Endothelial cell of umbilical vein (primary cell): ENCODE data around the gene FTO. TPM values are rescaled to one million over a fixed set of nuclear protein-coding genes. Genes with fewer than 3 reads are reported as not detected.

Experiments used
- BruUV-seq: library from RNA; stranded (reverse); fragments of 400-500 nt; replicated peaks from 2 replicates; lab custom pipeline; 2021; lab: Mats Ljungman, UMichigan
- CTCF ChIA-PET: fragments of 300-600, 350-600 bp; sonication (Branson Sonifier 250); formaldehyde crosslinking; loops from one replicate; lab custom pipeline; 2021; ENCODE audit warnings: antibody characterized with exemption, inconsistent platforms; lab: Charles Lee
- POLR2A ChIA-PET: fragments of 300-600, 350-600 bp; sonication (Branson Sonifier 250); formaldehyde crosslinking; loops from one replicate; lab custom pipeline; 2021; ENCODE audit warnings: antibody characterized with exemption, inconsistent platforms; lab: Charles Lee
- DNase-seq: peaks from one replicate; pipeline ENCODE4 v3.0.0-alpha.2; 2011; ENCODE audit warnings: low read depth, low spot score
- FAIRE-seq: peaks from 2 replicates; lab custom pipeline; 2011; peaks lifted over from hg19 to GRCh38; lab: Jason Lieb, UNC
- H2AFZ ChIP-seq: 2 replicates; pipeline ENCODE4 v1.6.0; 2012; ENCODE audit warnings: low read depth, low read length, control low read depth, inconsistent platforms
- H3K27ac ChIP-seq: 2 replicates; pipeline ENCODE4 v1.5.1; 2011; ENCODE audit warnings: low read depth, mild to moderate bottlenecking, control low read depth, low read length, moderate library complexity; ENCODE audit not compliant: insufficient read depth
- H3K27me3 ChIP-seq, 2 experiments: 2 replicates each; pipeline versions ENCODE4 v1.6.0 to v1.6.1; 2011; ENCODE audit warnings: low read length in 2 of 2, mixed read lengths in 1 of 2; ENCODE audit not compliant: control insufficient read depth in 2 of 2, insufficient read depth in 2 of 2
- H3K36me3 ChIP-seq, 2 experiments: 2 replicates in 1 of 2; 3 replicates in 1 of 2; pipeline ENCODE4 v1.5.1; 2011; ENCODE audit warnings: low read length in 2 of 2, mild to moderate bottlenecking in 1 of 2, moderate library complexity in 1 of 2; ENCODE audit not compliant: control insufficient read depth in 2 of 2, insufficient read depth in 2 of 2; ENCODE audit errors: extremely low read depth in 1 of 2
- H3K4me1 ChIP-seq: 3 replicates; pipeline ENCODE4 v1.5.1; 2011; ENCODE audit warnings: mild to moderate bottlenecking, low read length; ENCODE audit not compliant: control insufficient read depth, insufficient read depth; ENCODE audit errors: extremely low read depth
- H3K4me2 ChIP-seq: 2 replicates; pipeline ENCODE4 v1.6.1; 2011; ENCODE audit warnings: low read length, control low read depth, mixed read lengths; ENCODE audit not compliant: insufficient read depth
- H3K4me3 ChIP-seq, 3 experiments: fragments of 200-600 bp in 1 of 3; sonication (generic), shearing (Covaris generic) in 1 of 3; replicated peaks in 1 of 3; 2 replicates each; pipeline ENCODE4 v1.5.1; 2011 to 2016; ENCODE audit warnings: control low read depth in 3 of 3, low read length in 3 of 3, mild to moderate bottlenecking in 2 of 3, inconsistent platforms in 1 of 3, low read depth in 1 of 3, moderate library complexity in 1 of 3; ENCODE audit not compliant: insufficient read depth in 1 of 3
- H3K79me2 ChIP-seq: 2 replicates; pipeline ENCODE4 v1.6.0; 2012; ENCODE audit warnings: low read length, inconsistent platforms; ENCODE audit not compliant: control insufficient read depth, insufficient read depth
- H3K9ac ChIP-seq: replicated peaks from 2 replicates; pipeline ENCODE3; 2011; ENCODE audit warnings: low read length, control low read depth; ENCODE audit not compliant: insufficient read depth; ENCODE audit errors: extremely low read depth
- H3K9me1 ChIP-seq: replicated peaks from 3 replicates; pipeline ENCODE4 v1.6.0; 2011; ENCODE audit warnings: mild to moderate bottlenecking, low read length; ENCODE audit not compliant: control insufficient read depth, insufficient read depth; ENCODE audit errors: extremely low read depth
- H3K9me3 ChIP-seq: replicated peaks from 2 replicates; pipeline ENCODE4 v1.5.1; 2012; ENCODE audit warnings: low read length, inconsistent platforms; ENCODE audit not compliant: control insufficient read depth, insufficient read depth
- H4K20me1 ChIP-seq: replicated peaks from 2 replicates; pipeline ENCODE3; 2011; ENCODE audit warnings: mild to moderate bottlenecking, low read length; ENCODE audit not compliant: control insufficient read depth, insufficient read depth; ENCODE audit errors: extremely low read depth
- CTCF ChIP-seq, 2 donors: IDR thresholded peaks; 1 replicate in 1 of 2; 2 replicates in 1 of 2; pipeline ENCODE4 v1.5.1; 2011; ENCODE audit warnings: low read length in 2 of 2, mild to moderate bottlenecking in 2 of 2, moderate library complexity in 2 of 2, control low read depth in 1 of 2, inconsistent platforms in 1 of 2, low read depth in 1 of 2; ENCODE audit not compliant: insufficient read depth in 1 of 2; ENCODE audit errors: extremely low read depth in 1 of 2
- EZH2 ChIP-seq: IDR thresholded peaks from 2 replicates; pipeline ENCODE4 v1.6.1; 2012; ENCODE audit warnings: borderline replicate concordance, low read depth, mild to moderate bottlenecking, moderate library complexity, low read length, inconsistent platforms; ENCODE audit not compliant: severe bottlenecking
- FOS ChIP-seq: IDR thresholded peaks from 2 replicates; pipeline ENCODE4 v1.6.1; 2011; ENCODE audit warnings: mild to moderate bottlenecking, low read length, moderate library complexity, borderline replicate concordance; ENCODE audit not compliant: insufficient read depth
- GATA2 ChIP-seq: IDR thresholded peaks from 2 replicates; pipeline ENCODE4 v1.7.0; 2011; ENCODE audit warnings: low read depth, mild to moderate bottlenecking, moderate library complexity, mixed read lengths, low read length; ENCODE audit not compliant: insufficient read length, insufficient read depth
- JUN ChIP-seq: IDR thresholded peaks from 2 replicates; pipeline ENCODE4 v1.6.1; 2011; ENCODE audit warnings: borderline replicate concordance, low read depth; ENCODE audit not compliant: insufficient read length, insufficient read depth
- MAX ChIP-seq: IDR thresholded peaks from 2 replicates; pipeline ENCODE4 v1.6.1; 2011; ENCODE audit not compliant: insufficient read depth, insufficient read length
- MYC ChIP-seq: IDR thresholded peaks from one replicate; pipeline ENCODE4 v1.6.1; 2011; ENCODE audit warnings: mild to moderate bottlenecking, low read depth, low read length
- POLR2A ChIP-seq: IDR thresholded peaks from 2 replicates; pipeline ENCODE4 v1.6.1; 2012; ENCODE audit warnings: low read depth, mild to moderate bottlenecking, control low read depth, low read length
- POLR2AphosphoS5 ChIP-seq: IDR thresholded peaks from 2 replicates; pipeline ENCODE4 v1.6.1; 2012; ENCODE audit warnings: low read depth, mild to moderate bottlenecking, control low read depth, low read length, moderate library complexity; ENCODE audit not compliant: insufficient read depth
- dilution Hi-C: fragments of 300-500 bp; cut with MboI; formaldehyde crosslinking; loops from one replicate; pipeline ENCODE4 v1.15.0; 2019; ENCODE audit warnings: low sequenced_read_pairs; ENCODE audit not compliant: extremely low pct_ligation_motif_present
- intact Hi-C: fragments of 100-400 bp; cut with micrococcal nuclease; formaldehyde crosslinking; loops from one replicate; pipeline ENCODE4 v1.10.0; 2022
- polyA plus RNA-seq, 4 experiments: library from polyadenylated mRNA; depleted of rRNA in 3 of 4; stranded (reverse) in 3 of 4; unstranded in 1 of 4; fragments of >200 nt; gene quantifications; 2 replicates each; pipeline versions ENCODE4 v1.2.1 to v1.2.3, GENCODE V29; 2011 to 2012; ENCODE audit warnings: missing spikeins in 1 of 4
- total RNA-seq: library from RNA; stranded (reverse); gene quantifications from 2 replicates; pipeline ENCODE4 v1.2.3, GENCODE V29; 2021

Gene FTO
- total and polyA plus RNA-seq, 2 donors (not counting 3 experiments of a cell fraction or from before 2014, with no cell fraction given) = 48.6 to 87.1 TPM

GRCh38 chr16:53673189-53673588 lies 30.8 kb upstream of the FTO start:
- TF ChIP-seq POLR2A (no peak), EZH2 (no peak), MYC (no peak), FOS (no peak), CTCF (IDR thresholded peaks at IDR 0.05; ENCODE audit: extremely low read depth in 1 of 2, insufficient read depth in 1 of 2, low read depth in 1 of 2, low read length in 2 of 2) (no peak), JUN (no peak), GATA2 (no peak), POLR2AphosphoS5 (no peak), MAX (no peak)
- no peak overlapping the region for H3K27ac ChIP-seq
- dilution Hi-C loops = no loop called here
- POLR2A ChIA-PET = no interaction called here
- no peaks in the 10 kb centered on the region for H3K27me3 ChIP-seq
- DNase-seq = no peak
- H3K4me3 ChIP-seq = no peak overlapping the region
- H4K20me1 ChIP-seq = no peaks in the 10 kb centered on the region
- H3K79me2 ChIP-seq = no peaks in the 10 kb centered on the region
- H3K36me3 ChIP-seq = no peaks in the 10 kb centered on the region
- H3K9ac ChIP-seq = no peak overlapping the region
- H3K9me1 ChIP-seq = peaks cover 2% of the 10 kb centered on the region
- intact Hi-C loops = no loop called here
- no peaks in the 10 kb centered on the region for H3K9me3 ChIP-seq
- FAIRE-seq = no peak
- CTCF ChIA-PET = no interaction called here
- no peak overlapping the region for H3K4me2 ChIP-seq
- H3K4me1 ChIP-seq = no peaks in the 10 kb centered on the region
- H2AFZ ChIP-seq = no peak overlapping the region
- BruUV-seq = no TSS peak
